HepG2 (cell line): Measurements from ENCODE around the gene ZXDC. TPM values are rescaled to one million over a fixed set of nuclear protein-coding genes. Genes with fewer than 3 reads are reported as not detected.

Source experiments
- CHD4 ChIP-seq: fragments of 200-600 bp; sonication (generic); IDR thresholded peaks from 2 replicates; pipeline ENCODE4 v1.7.0; 2017; ENCODE audit warnings: mild to moderate bottlenecking, low read length, borderline replicate concordance
- HOXA9 ChIP-seq: sonication (generic); formaldehyde crosslinking; IDR thresholded peaks from 2 replicates; pipeline ENCODE4 v1.8.1; 2022; ENCODE audit warnings: missing genetic modification reagents, mild to moderate bottlenecking, moderate library complexity, borderline replicate concordance
- ISL2 ChIP-seq: sonication (generic); formaldehyde crosslinking; IDR thresholded peaks from 2 replicates; pipeline ENCODE4 v1.5.0; 2020; ENCODE audit warnings: missing genetic modification reagents
- KLF15 ChIP-seq: sonication (generic); formaldehyde crosslinking; IDR thresholded peaks from 2 replicates; pipeline ENCODE4 v1.8.1; 2023; ENCODE audit warnings: borderline replicate concordance, mild to moderate bottlenecking, inconsistent platforms, missing genetic modification reagents, mixed read lengths
- MAFK ChIP-seq, 2 experiments: IDR thresholded peaks in 1 of 2; conservative IDR thresholded peaks in 1 of 2; 2 replicates each; pipeline ENCODE4 v1.6.1; 2011; ENCODE audit warnings: improper control_type of control experiment in 2 of 2, low read length in 2 of 2
- NCOR1 ChIP-seq: fragments of 200-600 bp; sonication (generic); IDR thresholded peaks from 2 replicates; pipeline ENCODE4 v1.7.0; 2017; ENCODE audit warnings: antibody characterized with exemption, low read length, borderline replicate concordance
- PAX8 ChIP-seq: sonication (generic); formaldehyde crosslinking; IDR thresholded peaks from 2 replicates; pipeline ENCODE4 v1.8.0; 2022; ENCODE audit warnings: mild to moderate bottlenecking, missing genetic modification reagents, borderline replicate concordance
- SKI ChIP-seq: fragments of 450-650 bp; IDR thresholded peaks from one replicate; pipeline ENCODE4 v1.6.1; 2018; ENCODE audit warnings: mild to moderate bottlenecking; ENCODE audit not compliant: partially characterized antibody
- THAP11 ChIP-seq: IDR thresholded peaks from 2 replicates; pipeline ENCODE4 v1.6.1; 2016; ENCODE audit warnings: missing biosample characterization, missing genetic modification reagents
- ZFX ChIP-seq: sonication (generic); formaldehyde crosslinking; IDR thresholded peaks from 2 replicates; pipeline ENCODE4 v1.4.0; 2020; ENCODE audit warnings: mild to moderate bottlenecking, low read depth, missing genetic modification reagents, moderate library complexity
- ZNF138 ChIP-seq: sonication (generic); formaldehyde crosslinking; IDR thresholded peaks from 2 replicates; pipeline ENCODE4 v1.5.0; 2020; ENCODE audit warnings: mild to moderate bottlenecking, low read depth, missing genetic modification reagents
- ZNF777 ChIP-seq: sonication (generic); formaldehyde crosslinking; IDR thresholded peaks from 2 replicates; pipeline ENCODE4 v1.4.0; 2020; ENCODE audit warnings: missing genetic modification reagents
- ZZZ3 ChIP-seq: sonication (generic); formaldehyde crosslinking; IDR thresholded peaks from 2 replicates; pipeline ENCODE4 v1.4.0; 2020; ENCODE audit warnings: missing genetic modification reagents, mild to moderate bottlenecking, borderline replicate concordance
- polyA plus RNA-seq, 8 experiments: library from polyadenylated mRNA; depleted of rRNA in 3 of 8; stranded (reverse) in 7 of 8; unstranded in 1 of 8; fragments of >200 nt; fragmentation: Illumina TruSeq in 4 of 8; extraction: Trizol in 4 of 8; gene quantifications; 2 replicates each; pipeline versions ENCODE4 v1.2.1 to v1.2.3, GENCODE V29; 2011 to 2016; ENCODE audit warnings: low read depth in 4 of 8, missing spikeins in 1 of 8, mixed read lengths in 1 of 8; ENCODE audit not compliant: insufficient read depth in 1 of 8
- total RNA-seq, 5 experiments: library from RNA; depleted of rRNA; stranded (reverse); fragments of >200 nt; fragmentation: Illumina TruSeq; extraction: Trizol; gene quantifications; 2 replicates each; pipeline ENCODE4 v1.2.3, GENCODE V29; 2016; ENCODE audit warnings: low read depth in 1 of 5
- TF ChIP-seq, protein P1 (sequence below): sonication (generic); formaldehyde crosslinking; IDR thresholded peaks from 2 replicates; pipeline ENCODE4 v1.8.1; 2022; ENCODE audit warnings: low read depth, mild to moderate bottlenecking, missing genetic modification reagents
- TF ChIP-seq, protein P2 (sequence below): sonication (generic); formaldehyde crosslinking; IDR thresholded peaks from 2 replicates; pipeline ENCODE4 v1.4.0; 2020; ENCODE audit warnings: mild to moderate bottlenecking, missing genetic modification reagents
- TF ChIP-seq, protein P3 (sequence below): sonication (generic); formaldehyde crosslinking; IDR thresholded peaks from 2 replicates; pipeline ENCODE4 v1.4.0; 2020; ENCODE audit warnings: missing genetic modification reagents, borderline replicate concordance
- TF ChIP-seq, protein P4 (sequence below): sonication (generic); formaldehyde crosslinking; IDR thresholded peaks from 2 replicates; pipeline ENCODE4 v1.5.1; 2020; ENCODE audit warnings: missing genetic modification reagents, mild to moderate bottlenecking, borderline replicate concordance

ZXDC gene
- total and polyA plus RNA-seq, 2 of the 13 experiments (the other 11 are each of a cell fraction or from before 2014, with no cell fraction given), result 17.6 to 21.2 TPM

DNA sequence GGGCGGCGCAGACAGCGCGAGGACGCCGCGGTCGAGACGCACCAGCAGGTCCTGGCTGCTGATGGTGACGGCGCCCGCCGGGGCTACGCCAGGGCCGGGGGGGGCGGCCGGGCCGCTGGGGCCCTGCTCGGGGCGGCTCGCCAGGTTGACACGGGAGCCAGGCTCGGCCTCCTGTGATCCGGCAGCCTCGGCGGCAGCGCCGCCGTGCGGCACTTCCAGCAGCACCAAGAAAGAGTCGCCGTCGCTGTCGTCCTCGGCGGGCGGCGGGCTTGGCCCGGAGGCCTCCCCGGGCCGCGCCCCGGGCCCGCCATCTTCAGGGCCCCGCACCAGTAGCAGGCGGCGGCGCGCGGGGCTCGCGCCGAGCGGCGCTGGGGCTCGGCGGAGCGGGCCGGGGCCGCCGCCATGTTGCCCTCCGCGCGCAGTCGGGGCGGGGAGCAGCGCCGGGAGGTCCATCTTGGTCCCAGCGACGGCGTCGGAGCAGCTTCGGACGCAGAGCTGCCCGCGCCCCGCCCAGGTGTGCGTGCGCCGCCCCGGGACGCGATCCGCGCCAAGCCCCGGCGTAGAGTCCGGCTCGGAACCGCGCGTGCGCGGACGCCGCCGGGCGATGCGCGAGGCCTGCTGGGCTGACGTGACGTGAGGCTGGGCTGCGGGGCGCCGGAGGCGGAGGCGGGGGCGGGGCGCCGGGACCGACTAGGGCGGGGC is at the start of gene ZXDC (continued):
- TF ChIP-seq, protein P1, sequence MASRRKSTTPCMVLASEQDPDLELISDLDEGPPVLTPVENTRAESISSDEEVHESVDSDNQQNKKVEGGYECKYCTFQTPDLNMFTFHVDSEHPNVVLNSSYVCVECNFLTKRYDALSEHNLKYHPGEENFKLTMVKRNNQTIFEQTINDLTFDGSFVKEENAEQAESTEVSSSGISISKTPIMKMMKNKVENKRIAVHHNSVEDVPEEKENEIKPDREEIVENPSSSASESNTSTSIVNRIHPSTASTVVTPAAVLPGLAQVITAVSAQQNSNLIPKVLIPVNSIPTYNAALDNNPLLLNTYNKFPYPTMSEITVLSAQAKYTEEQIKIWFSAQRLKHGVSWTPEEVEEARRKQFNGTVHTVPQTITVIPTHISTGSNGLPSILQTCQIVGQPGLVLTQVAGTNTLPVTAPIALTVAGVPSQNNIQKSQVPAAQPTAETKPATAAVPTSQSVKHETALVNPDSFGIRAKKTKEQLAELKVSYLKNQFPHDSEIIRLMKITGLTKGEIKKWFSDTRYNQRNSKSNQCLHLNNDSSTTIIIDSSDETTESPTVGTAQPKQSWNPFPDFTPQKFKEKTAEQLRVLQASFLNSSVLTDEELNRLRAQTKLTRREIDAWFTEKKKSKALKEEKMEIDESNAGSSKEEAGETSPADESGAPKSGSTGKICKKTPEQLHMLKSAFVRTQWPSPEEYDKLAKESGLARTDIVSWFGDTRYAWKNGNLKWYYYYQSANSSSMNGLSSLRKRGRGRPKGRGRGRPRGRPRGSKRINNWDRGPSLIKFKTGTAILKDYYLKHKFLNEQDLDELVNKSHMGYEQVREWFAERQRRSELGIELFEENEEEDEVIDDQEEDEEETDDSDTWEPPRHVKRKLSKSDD, result peak; percentile 72; the same call in 1 of the 2 replicates
- TF ChIP-seq ZZZ3 (CRISPR knock-in tag), result no peak
- TF ChIP-seq ZNF138 (CRISPR knock-in tag), result no peak
- TF ChIP-seq ZNF777, result peak; percentile 72
- no peak for TF ChIP-seq CHD4
- TF ChIP-seq ISL2 (CRISPR knock-in tag), result 0 out of 2 replicates have a peak, but pooled peaks have one; percentile 10
- peak; percentile 68; the same call in 1 of the 2 replicates for TF ChIP-seq ZFX (CRISPR knock-in tag)
- TF ChIP-seq THAP11 (CRISPR knock-in tag), result peak; percentile 68
- TF ChIP-seq NCOR1, result no peak
- TF ChIP-seq HOXA9, result no peak
- TF ChIP-seq, protein P2, sequence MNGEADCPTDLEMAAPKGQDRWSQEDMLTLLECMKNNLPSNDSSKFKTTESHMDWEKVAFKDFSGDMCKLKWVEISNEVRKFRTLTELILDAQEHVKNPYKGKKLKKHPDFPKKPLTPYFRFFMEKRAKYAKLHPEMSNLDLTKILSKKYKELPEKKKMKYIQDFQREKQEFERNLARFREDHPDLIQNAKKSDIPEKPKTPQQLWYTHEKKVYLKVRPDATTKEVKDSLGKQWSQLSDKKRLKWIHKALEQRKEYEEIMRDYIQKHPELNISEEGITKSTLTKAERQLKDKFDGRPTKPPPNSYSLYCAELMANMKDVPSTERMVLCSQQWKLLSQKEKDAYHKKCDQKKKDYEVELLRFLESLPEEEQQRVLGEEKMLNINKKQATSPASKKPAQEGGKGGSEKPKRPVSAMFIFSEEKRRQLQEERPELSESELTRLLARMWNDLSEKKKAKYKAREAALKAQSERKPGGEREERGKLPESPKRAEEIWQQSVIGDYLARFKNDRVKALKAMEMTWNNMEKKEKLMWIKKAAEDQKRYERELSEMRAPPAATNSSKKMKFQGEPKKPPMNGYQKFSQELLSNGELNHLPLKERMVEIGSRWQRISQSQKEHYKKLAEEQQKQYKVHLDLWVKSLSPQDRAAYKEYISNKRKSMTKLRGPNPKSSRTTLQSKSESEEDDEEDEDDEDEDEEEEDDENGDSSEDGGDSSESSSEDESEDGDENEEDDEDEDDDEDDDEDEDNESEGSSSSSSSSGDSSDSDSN (CRISPR knock-in tag), result peak; percentile 83; the same call in 1 of the 2 replicates
- TF ChIP-seq SKI, result peak; percentile 56
- no peak for TF ChIP-seq PAX8 (CRISPR knock-in tag)
- TF ChIP-seq KLF15 (CRISPR knock-in tag), result no peak
- TF ChIP-seq, protein P3, sequence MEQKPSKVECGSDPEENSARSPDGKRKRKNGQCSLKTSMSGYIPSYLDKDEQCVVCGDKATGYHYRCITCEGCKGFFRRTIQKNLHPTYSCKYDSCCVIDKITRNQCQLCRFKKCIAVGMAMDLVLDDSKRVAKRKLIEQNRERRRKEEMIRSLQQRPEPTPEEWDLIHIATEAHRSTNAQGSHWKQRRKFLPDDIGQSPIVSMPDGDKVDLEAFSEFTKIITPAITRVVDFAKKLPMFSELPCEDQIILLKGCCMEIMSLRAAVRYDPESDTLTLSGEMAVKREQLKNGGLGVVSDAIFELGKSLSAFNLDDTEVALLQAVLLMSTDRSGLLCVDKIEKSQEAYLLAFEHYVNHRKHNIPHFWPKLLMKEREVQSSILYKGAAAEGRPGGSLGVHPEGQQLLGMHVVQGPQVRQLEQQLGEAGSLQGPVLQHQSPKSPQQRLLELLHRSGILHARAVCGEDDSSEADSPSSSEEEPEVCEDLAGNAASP (CRISPR knock-in tag), result no peak
- TF ChIP-seq, protein P4, sequence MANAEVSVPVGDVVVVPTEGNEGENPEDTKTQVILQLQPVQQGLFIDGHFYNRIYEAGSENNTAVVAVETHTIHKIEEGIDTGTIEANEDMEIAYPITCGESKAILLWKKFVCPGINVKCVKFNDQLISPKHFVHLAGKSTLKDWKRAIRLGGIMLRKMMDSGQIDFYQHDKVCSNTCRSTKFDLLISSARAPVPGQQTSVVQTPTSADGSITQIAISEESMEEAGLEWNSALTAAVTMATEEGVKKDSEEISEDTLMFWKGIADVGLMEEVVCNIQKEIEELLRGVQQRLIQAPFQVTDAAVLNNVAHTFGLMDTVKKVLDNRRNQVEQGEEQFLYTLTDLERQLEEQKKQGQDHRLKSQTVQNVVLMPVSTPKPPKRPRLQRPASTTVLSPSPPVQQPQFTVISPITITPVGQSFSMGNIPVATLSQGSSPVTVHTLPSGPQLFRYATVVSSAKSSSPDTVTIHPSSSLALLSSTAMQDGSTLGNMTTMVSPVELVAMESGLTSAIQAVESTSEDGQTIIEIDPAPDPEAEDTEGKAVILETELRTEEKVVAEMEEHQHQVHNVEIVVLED (CRISPR knock-in tag), result peak; percentile 85
- TF ChIP-seq MAFK (conservative IDR thresholded peaks at IDR 0.05 in 1 of 2, IDR thresholded peaks at IDR 0.05 in 1 of 2; ENCODE audit: low read length in 2 of 2), result no peak
